ENCODE data around the gene REPS1. TPM values are rescaled to one million over a fixed set of nuclear protein-coding genes. Genes with fewer than 3 reads are reported as not detected.

The REPS1 gene
- total and polyA plus RNA-seq, 2 donors (not counting 1 experiment from before 2014, with no cell fraction given): 38.1 to 57.1 TPM

GRCh38 chr6:138912308-138912707, 75.7 kb downstream of the REPS1 start:
- Histone ChIP-seq H3K9ac (ENCODE audit: low read length) (no peak overlapping the region), H3K36me3 (replicated peaks in 1 of 2; ENCODE audit: control extremely low read depth in 1 of 2, control insufficient read depth in 1 of 2, extremely low read depth in 1 of 2, insufficient read depth in 2 of 2, low read length in 1 of 2) (peaks cover 16 to 57% of the 10 kb centered on the region in 2 experiments), H4K20me1 (ENCODE audit: control insufficient read depth, insufficient read depth, low read length, poor library complexity, severe bottlenecking) (no peaks in the 10 kb centered on the region), H3K4me3 (ENCODE audit: control extremely low read depth in 1 of 5, extremely low read depth in 1 of 5, insufficient read depth in 1 of 5, low read depth in 2 of 5, low read length in 4 of 5) (no peak overlapping the region), H3K27ac (ENCODE audit: low read length in 2 of 2) (no peak overlapping the region), H3K4me2 (replicated peaks; ENCODE audit: low read depth, low read length, poor library complexity, severe bottlenecking) (no peak overlapping the region), H2AFZ (ENCODE audit: insufficient read depth, low read depth, low read length, poor library complexity, severe bottlenecking) (no peak overlapping the region), H3K27me3 (replicated peaks in 1 of 4; ENCODE audit: control extremely low read depth in 1 of 4, control insufficient read depth in 3 of 4, insufficient read depth in 4 of 4, low read length in 3 of 4) (no peaks in the 10 kb centered on the region), H3K79me2 (ENCODE audit: control insufficient read depth, insufficient read depth, low read length) (no peaks in the 10 kb centered on the region), H3K9me3 (ENCODE audit: control extremely low read depth in 1 of 3, control insufficient read depth in 2 of 3, insufficient read depth in 1 of 3, low read length in 2 of 3) (no peaks in the 10 kb centered on the region), H3K4me1 (ENCODE audit: control insufficient read depth in 2 of 2, insufficient read depth in 2 of 2, low read length in 2 of 2) (peaks cover 0 to 5% of the 10 kb centered on the region in 2 donors)
- DNase-seq (no peak), ATAC-seq (ENCODE audit: low read depth) (no peak)
- Mint-ChIP-seq H3K9me3 (ENCODE audit: insufficient read depth) (no peaks in the 10 kb centered on the region), H3K4me1 (peaks cover 10% of the 10 kb centered on the region), H3K27me3 (no peaks in the 10 kb centered on the region), H3K27ac (no peak overlapping the region), H3K4me3 (no peak overlapping the region)
- WGBS (ENCODE audit: insufficient coverage): 61% methylated on average over 3 of the region's 3 CpGs
- CTCF ChIA-PET: no interaction called here
- intact Hi-C loops (cut with micrococcal nuclease): no loop called here
- POLR2A ChIA-PET: no interaction called here
- TF ChIP-seq CTCF (IDR thresholded peaks at IDR 0.05): no peak
- no peak for TF ChIP-seq EZH2 (IDR thresholded peaks at IDR 0.05; ENCODE audit: borderline replicate concordance, insufficient read depth, low read depth, low read length, poor library complexity, severe bottlenecking)

- H4K20me1 ChIP-seq (ENCODE audit: control insufficient read depth, insufficient read depth, low read length, poor library complexity, severe bottlenecking): no peaks in the 10 kb centered on the region
- peaks cover 18 to 62% of the 10 kb centered on the region in 2 experiments for H3K36me3 ChIP-seq (replicated peaks in 1 of 2; ENCODE audit: control extremely low read depth in 1 of 2, control insufficient read depth in 1 of 2, extremely low read depth in 1 of 2, insufficient read depth in 2 of 2, low read length in 1 of 2)
- TF ChIP-seq CTCF (IDR thresholded peaks at IDR 0.05): no peak
- no peak for TF ChIP-seq EZH2 (IDR thresholded peaks at IDR 0.05; ENCODE audit: borderline replicate concordance, insufficient read depth, low read depth, low read length, poor library complexity, severe bottlenecking)
- H3K9ac ChIP-seq (ENCODE audit: low read length): no peak overlapping the region
- ChIA-PET CTCF (no interaction called here), POLR2A (no interaction called here)
- H3K9me3 ChIP-seq (ENCODE audit: control extremely low read depth in 1 of 3, control insufficient read depth in 2 of 3, insufficient read depth in 1 of 3, low read length in 2 of 3): no peaks in the 10 kb centered on the region
- H3K27ac Mint-ChIP-seq: peak overlapping the region; percentile 15
- intact Hi-C loops (cut with micrococcal nuclease): no loop called here
- H3K4me1 ChIP-seq (ENCODE audit: control insufficient read depth in 2 of 2, insufficient read depth in 2 of 2, low read length in 2 of 2): peaks cover 0 to 5% of the 10 kb centered on the region in 2 donors
- no peaks in the 10 kb centered on the region for H3K27me3 Mint-ChIP-seq
- H3K27ac ChIP-seq (ENCODE audit: low read length in 2 of 2): no peak overlapping the region
- no peak overlapping the region for H3K4me3 ChIP-seq (ENCODE audit: control extremely low read depth in 1 of 5, extremely low read depth in 1 of 5, insufficient read depth in 1 of 5, low read depth in 2 of 5, low read length in 4 of 5)
- no peak for ATAC-seq (ENCODE audit: low read depth)
- no peaks in the 10 kb centered on the region for H3K27me3 ChIP-seq (replicated peaks in 1 of 4; ENCODE audit: control extremely low read depth in 1 of 4, control insufficient read depth in 3 of 4, insufficient read depth in 4 of 4, low read length in 3 of 4)
- H3K4me3 Mint-ChIP-seq: no peak overlapping the region
- no peak overlapping the region for H3K4me2 ChIP-seq (replicated peaks; ENCODE audit: low read depth, low read length, poor library complexity, severe bottlenecking)
- no peak overlapping the region for H2AFZ ChIP-seq (ENCODE audit: insufficient read depth, low read depth, low read length, poor library complexity, severe bottlenecking)
- H3K79me2 ChIP-seq (ENCODE audit: control insufficient read depth, insufficient read depth, low read length): no peaks in the 10 kb centered on the region
- 100% methylated on average over 1 of the region's 1 CpG for WGBS (ENCODE audit: insufficient coverage)
- peaks cover 10% of the 10 kb centered on the region for H3K4me1 Mint-ChIP-seq
- DNase-seq: no peak
- H3K9me3 Mint-ChIP-seq (ENCODE audit: insufficient read depth): no peaks in the 10 kb centered on the region
Observed at GRCh38 chr6:138909975-138910374, 78.1 kb downstream of the REPS1 start.
